Endothelial cell of umbilical vein (primary cell): Measurements from ENCODE around the gene RALGAPB. TPM values are rescaled to one million over a fixed set of nuclear protein-coding genes. Genes with fewer than 3 reads are reported as not detected.

Experiments
- BruUV-seq: library from RNA; stranded (reverse); fragments of 400-500 nt; replicated peaks from 2 replicates; lab custom pipeline; 2021; lab: Mats Ljungman, UMichigan
- CTCF ChIA-PET: fragments of 300-600, 350-600 bp; sonication (Branson Sonifier 250); formaldehyde crosslinking; loops from one replicate; lab custom pipeline; 2021; ENCODE audit warnings: antibody characterized with exemption, inconsistent platforms; lab: Charles Lee
- POLR2A ChIA-PET: fragments of 300-600, 350-600 bp; sonication (Branson Sonifier 250); formaldehyde crosslinking; loops from one replicate; lab custom pipeline; 2021; ENCODE audit warnings: antibody characterized with exemption, inconsistent platforms; lab: Charles Lee
- DNase-seq: peaks from one replicate; pipeline ENCODE4 v3.0.0-alpha.2; 2011; ENCODE audit warnings: low read depth, low spot score
- FAIRE-seq: peaks from 2 replicates; lab custom pipeline; 2011; peaks lifted over from hg19 to GRCh38; lab: Jason Lieb, UNC
- H2AFZ ChIP-seq: 2 replicates; pipeline ENCODE4 v1.6.0; 2012; ENCODE audit warnings: low read depth, low read length, control low read depth, inconsistent platforms
- H3K27ac ChIP-seq: 2 replicates; pipeline ENCODE4 v1.5.1; 2011; ENCODE audit warnings: low read depth, mild to moderate bottlenecking, control low read depth, low read length, moderate library complexity; ENCODE audit not compliant: insufficient read depth
- H3K27me3 ChIP-seq, 2 experiments: 2 replicates each; pipeline versions ENCODE4 v1.6.0 to v1.6.1; 2011; ENCODE audit warnings: low read length in 2 of 2, mixed read lengths in 1 of 2; ENCODE audit not compliant: control insufficient read depth in 2 of 2, insufficient read depth in 2 of 2
- H3K36me3 ChIP-seq, 2 experiments: 2 replicates in 1 of 2; 3 replicates in 1 of 2; pipeline ENCODE4 v1.5.1; 2011; ENCODE audit warnings: low read length in 2 of 2, mild to moderate bottlenecking in 1 of 2, moderate library complexity in 1 of 2; ENCODE audit not compliant: control insufficient read depth in 2 of 2, insufficient read depth in 2 of 2; ENCODE audit errors: extremely low read depth in 1 of 2
- H3K4me1 ChIP-seq: 3 replicates; pipeline ENCODE4 v1.5.1; 2011; ENCODE audit warnings: mild to moderate bottlenecking, low read length; ENCODE audit not compliant: control insufficient read depth, insufficient read depth; ENCODE audit errors: extremely low read depth
- H3K4me2 ChIP-seq: 2 replicates; pipeline ENCODE4 v1.6.1; 2011; ENCODE audit warnings: low read length, control low read depth, mixed read lengths; ENCODE audit not compliant: insufficient read depth
- H3K4me3 ChIP-seq, 3 experiments: fragments of 200-600 bp in 1 of 3; sonication (generic), shearing (Covaris generic) in 1 of 3; replicated peaks in 1 of 3; 2 replicates each; pipeline ENCODE4 v1.5.1; 2011 to 2016; ENCODE audit warnings: control low read depth in 3 of 3, low read length in 3 of 3, mild to moderate bottlenecking in 2 of 3, inconsistent platforms in 1 of 3, low read depth in 1 of 3, moderate library complexity in 1 of 3; ENCODE audit not compliant: insufficient read depth in 1 of 3
- H3K79me2 ChIP-seq: 2 replicates; pipeline ENCODE4 v1.6.0; 2012; ENCODE audit warnings: low read length, inconsistent platforms; ENCODE audit not compliant: control insufficient read depth, insufficient read depth
- H3K9ac ChIP-seq: replicated peaks from 2 replicates; pipeline ENCODE3; 2011; ENCODE audit warnings: low read length, control low read depth; ENCODE audit not compliant: insufficient read depth; ENCODE audit errors: extremely low read depth
- H3K9me1 ChIP-seq: replicated peaks from 3 replicates; pipeline ENCODE4 v1.6.0; 2011; ENCODE audit warnings: mild to moderate bottlenecking, low read length; ENCODE audit not compliant: control insufficient read depth, insufficient read depth; ENCODE audit errors: extremely low read depth
- H3K9me3 ChIP-seq: replicated peaks from 2 replicates; pipeline ENCODE4 v1.5.1; 2012; ENCODE audit warnings: low read length, inconsistent platforms; ENCODE audit not compliant: control insufficient read depth, insufficient read depth
- H4K20me1 ChIP-seq: replicated peaks from 2 replicates; pipeline ENCODE3; 2011; ENCODE audit warnings: mild to moderate bottlenecking, low read length; ENCODE audit not compliant: control insufficient read depth, insufficient read depth; ENCODE audit errors: extremely low read depth
- CTCF ChIP-seq, 2 donors: IDR thresholded peaks; 1 replicate in 1 of 2; 2 replicates in 1 of 2; pipeline ENCODE4 v1.5.1; 2011; ENCODE audit warnings: low read length in 2 of 2, mild to moderate bottlenecking in 2 of 2, moderate library complexity in 2 of 2, control low read depth in 1 of 2, inconsistent platforms in 1 of 2, low read depth in 1 of 2; ENCODE audit not compliant: insufficient read depth in 1 of 2; ENCODE audit errors: extremely low read depth in 1 of 2
- EZH2 ChIP-seq: IDR thresholded peaks from 2 replicates; pipeline ENCODE4 v1.6.1; 2012; ENCODE audit warnings: borderline replicate concordance, low read depth, mild to moderate bottlenecking, moderate library complexity, low read length, inconsistent platforms; ENCODE audit not compliant: severe bottlenecking
- FOS ChIP-seq: IDR thresholded peaks from 2 replicates; pipeline ENCODE4 v1.6.1; 2011; ENCODE audit warnings: mild to moderate bottlenecking, low read length, moderate library complexity, borderline replicate concordance; ENCODE audit not compliant: insufficient read depth
- GATA2 ChIP-seq: IDR thresholded peaks from 2 replicates; pipeline ENCODE4 v1.7.0; 2011; ENCODE audit warnings: low read depth, mild to moderate bottlenecking, moderate library complexity, mixed read lengths, low read length; ENCODE audit not compliant: insufficient read length, insufficient read depth
- JUN ChIP-seq: IDR thresholded peaks from 2 replicates; pipeline ENCODE4 v1.6.1; 2011; ENCODE audit warnings: borderline replicate concordance, low read depth; ENCODE audit not compliant: insufficient read length, insufficient read depth
- MAX ChIP-seq: IDR thresholded peaks from 2 replicates; pipeline ENCODE4 v1.6.1; 2011; ENCODE audit not compliant: insufficient read depth, insufficient read length
- MYC ChIP-seq: IDR thresholded peaks from one replicate; pipeline ENCODE4 v1.6.1; 2011; ENCODE audit warnings: mild to moderate bottlenecking, low read depth, low read length
- POLR2A ChIP-seq: IDR thresholded peaks from 2 replicates; pipeline ENCODE4 v1.6.1; 2012; ENCODE audit warnings: low read depth, mild to moderate bottlenecking, control low read depth, low read length
- POLR2AphosphoS5 ChIP-seq: IDR thresholded peaks from 2 replicates; pipeline ENCODE4 v1.6.1; 2012; ENCODE audit warnings: low read depth, mild to moderate bottlenecking, control low read depth, low read length, moderate library complexity; ENCODE audit not compliant: insufficient read depth
- dilution Hi-C: fragments of 300-500 bp; cut with MboI; formaldehyde crosslinking; loops from one replicate; pipeline ENCODE4 v1.15.0; 2019; ENCODE audit warnings: low sequenced_read_pairs; ENCODE audit not compliant: extremely low pct_ligation_motif_present
- intact Hi-C: fragments of 100-400 bp; cut with micrococcal nuclease; formaldehyde crosslinking; loops from one replicate; pipeline ENCODE4 v1.10.0; 2022
- polyA plus RNA-seq, 4 experiments: library from polyadenylated mRNA; depleted of rRNA in 3 of 4; stranded (reverse) in 3 of 4; unstranded in 1 of 4; fragments of >200 nt; gene quantifications; 2 replicates each; pipeline versions ENCODE4 v1.2.1 to v1.2.3, GENCODE V29; 2011 to 2012; ENCODE audit warnings: missing spikeins in 1 of 4
- total RNA-seq: library from RNA; stranded (reverse); gene quantifications from 2 replicates; pipeline ENCODE4 v1.2.3, GENCODE V29; 2021

The RALGAPB gene
- total and polyA plus RNA-seq, 2 donors (not counting 3 experiments of a cell fraction or from before 2014, with no cell fraction given), result 12.8 to 38.7 TPM

DNA sequence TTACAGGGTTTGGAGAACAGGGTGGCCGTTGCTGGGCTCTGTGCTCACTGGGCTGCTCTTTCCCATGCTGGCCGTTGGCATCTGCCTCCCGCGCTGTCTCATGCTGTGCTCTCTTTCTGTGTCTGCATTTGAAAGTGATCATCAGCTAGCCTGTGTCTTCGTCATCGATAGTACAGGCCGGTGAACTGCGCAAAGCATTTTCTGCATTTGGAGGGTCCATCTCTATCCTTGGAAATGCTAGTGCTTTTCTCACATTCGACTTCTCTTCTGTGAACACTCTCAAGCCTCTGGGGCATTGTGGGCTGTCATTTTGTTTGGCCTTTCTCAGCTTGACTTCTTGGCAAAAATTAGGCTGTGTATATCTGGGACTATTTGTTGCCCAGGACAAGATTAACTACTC lies 30.7 kb upstream of the RALGAPB start:
- FAIRE-seq (no peak), DNase-seq (no peak)
- ChIA-PET POLR2A (no interaction called here), CTCF (interaction anchor here (0.6 to 1.2 kb wide), 2 partner anchors 31 to 302 kb away, joined by 3 read pairs; partner anchors contain the start of gene RALGAPB)
- Histone ChIP-seq H3K4me3 (no peak overlapping the region), H3K27me3 (peaks cover 0 to 2% of the 10 kb centered on the region in 2 experiments), H2AFZ (no peak overlapping the region), H3K27ac (no peak overlapping the region), H3K9me3 (no peaks in the 10 kb centered on the region), H3K4me2 (no peak overlapping the region), H3K4me1 (peaks cover under 1% of the 10 kb centered on the region), H4K20me1 (no peaks in the 10 kb centered on the region), H3K36me3 (no peaks in the 10 kb centered on the region), H3K9ac (no peak overlapping the region), H3K9me1 (no peaks in the 10 kb centered on the region), H3K79me2 (no peaks in the 10 kb centered on the region)
- TF ChIP-seq FOS, result no peak
- TF ChIP-seq POLR2A, result no peak
- no peak for TF ChIP-seq JUN
- TF ChIP-seq MAX, result no peak
- no peak for TF ChIP-seq CTCF (IDR thresholded peaks at IDR 0.05; ENCODE audit: extremely low read depth in 1 of 2, insufficient read depth in 1 of 2, low read depth in 1 of 2, low read length in 2 of 2)
- no peak for TF ChIP-seq MYC
- TF ChIP-seq POLR2AphosphoS5, result no peak
- no peak for TF ChIP-seq GATA2
- TF ChIP-seq EZH2, result no peak
- dilution Hi-C loops, result no loop called here
- intact Hi-C loops, result no loop called here
- BruUV-seq, result no TSS peak
